ENCODE results near the gene SMLR1.

SMLR1 gene

DNA sequence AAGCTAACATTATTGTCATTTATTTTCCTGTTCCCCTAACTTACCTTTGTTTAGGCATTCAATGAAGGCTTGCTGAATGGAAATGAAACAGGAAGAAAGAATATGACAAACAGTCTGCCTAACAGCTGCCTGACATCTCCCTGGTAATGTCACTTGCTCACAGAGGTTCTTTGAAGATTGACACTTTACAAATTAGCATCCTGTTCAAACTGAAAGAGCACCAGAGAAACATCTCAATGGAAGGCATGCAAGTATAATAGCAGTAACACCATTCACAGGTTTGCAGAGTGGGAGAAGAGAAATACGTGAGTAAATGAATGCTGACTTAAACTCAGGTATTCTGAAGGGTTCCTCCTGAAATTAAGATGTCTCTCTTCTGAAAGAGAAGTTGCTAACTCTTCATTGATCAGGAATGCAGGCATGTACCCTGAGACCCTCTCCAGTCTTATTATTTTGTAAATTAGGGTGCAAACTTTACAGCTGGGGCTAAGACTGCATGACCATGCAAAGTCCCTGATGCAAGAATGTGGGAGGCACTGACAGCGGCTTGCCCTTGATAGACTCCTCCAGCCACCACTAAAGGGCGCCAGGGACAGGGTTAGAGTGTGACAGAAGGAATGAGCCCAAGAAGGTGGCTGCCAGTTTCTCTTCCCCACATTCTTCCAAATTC is 1.3 kb upstream of the SMLR1 start:
- no peak for DNase-seq

DNA sequence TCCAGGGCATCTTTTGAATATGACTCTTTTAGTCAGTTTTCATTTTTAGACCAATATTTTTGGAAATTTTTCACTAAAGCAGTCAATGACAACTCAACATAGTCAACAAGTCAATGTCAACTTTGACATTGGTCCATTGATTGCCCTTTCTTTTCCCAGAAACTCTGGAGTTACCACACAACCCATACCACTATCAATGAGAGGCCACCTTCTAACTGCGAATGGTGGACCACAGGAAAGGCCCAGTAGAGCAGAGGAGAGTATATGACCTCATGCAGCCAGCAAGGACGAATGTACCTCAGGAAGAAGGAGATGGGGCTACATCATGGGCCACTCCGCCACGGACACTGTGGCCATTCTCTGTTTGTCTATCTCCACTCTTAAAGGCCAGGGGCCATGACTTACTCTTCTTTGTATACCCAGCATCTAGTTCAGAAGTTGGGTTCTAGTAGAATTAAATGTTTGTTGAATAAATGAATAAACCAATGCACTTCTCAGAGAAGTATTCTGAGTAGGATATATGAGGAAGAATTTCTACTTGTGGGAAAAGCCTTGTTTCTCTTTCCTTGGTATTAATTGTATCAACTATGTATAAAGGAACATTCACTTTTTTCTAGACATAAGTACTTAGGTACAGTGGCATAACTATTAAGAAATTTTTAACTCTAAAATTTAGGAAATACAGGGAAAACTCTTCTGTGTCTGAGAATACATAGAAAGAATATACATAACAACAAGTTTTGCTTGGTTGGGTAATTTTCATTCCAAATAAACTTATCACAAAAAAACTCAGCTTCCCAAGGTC is 562 bp upstream of the SMLR1 start:
- no peak for DNase-seq

GRCh38 chr6:130829333-130829910 is 2.2 kb downstream of the SMLR1 start:
- DNase-seq: no peak

GRCh38 chr6:130831607-130832006 is 4.4 kb downstream of the SMLR1 start:
- no peak for DNase-seq

GRCh38 chr6:130833569-130833968 is 6.4 kb downstream of the SMLR1 start:
- no peak for DNase-seq

GRCh38 chr6:130834482-130835251 is 7.5 kb downstream of the SMLR1 start:
- no peak for DNase-seq

- no peak for DNase-seq
These were observed 8.9 kb downstream of the SMLR1 start for GRCh38 chr6:130836055-130836640.

DNA sequence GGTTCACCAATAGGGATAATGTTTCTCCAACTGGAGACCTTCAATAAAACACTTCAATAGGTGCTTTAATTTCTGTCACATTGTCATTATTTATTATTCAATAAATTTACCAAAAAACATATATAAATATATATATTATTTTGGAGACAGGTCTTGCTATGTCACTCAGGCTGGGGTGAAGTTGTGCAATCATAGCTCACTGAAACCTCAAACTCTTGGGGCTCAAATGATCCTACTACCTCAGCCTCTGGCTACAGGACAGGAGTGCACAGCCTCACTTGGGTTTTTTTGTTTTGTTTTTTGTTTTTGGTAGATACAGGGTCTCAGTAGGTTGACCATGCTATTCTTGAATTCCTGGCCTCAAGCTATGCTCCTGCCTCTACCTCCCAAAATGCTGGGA is 9.9 kb downstream of the SMLR1 start:
- DNase-seq: no peak

GRCh38 chr6:130838250-130838860 is 11.1 kb downstream of the SMLR1 start:
- DNase-seq: no peak

DNA sequence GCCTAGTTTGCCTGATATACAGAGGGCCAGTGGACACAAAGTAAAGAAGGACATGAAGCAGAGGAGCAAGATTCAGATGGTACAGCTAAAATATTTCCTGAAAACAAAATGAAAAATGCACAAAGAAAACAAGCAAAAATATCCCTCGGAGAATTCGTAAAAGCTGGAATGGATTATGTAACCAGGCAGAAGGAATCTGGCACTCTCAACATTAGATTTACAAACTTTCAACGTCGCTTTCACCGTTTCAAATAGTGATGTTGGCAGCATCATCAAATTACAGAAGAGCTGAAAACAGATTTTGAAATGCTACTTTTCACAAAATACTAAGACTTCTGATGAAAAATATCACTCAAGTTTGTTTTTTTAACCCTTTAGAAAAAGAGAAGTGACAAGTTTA is 11.7 kb downstream of the SMLR1 start:
- DNase-seq: no peak

DNA sequence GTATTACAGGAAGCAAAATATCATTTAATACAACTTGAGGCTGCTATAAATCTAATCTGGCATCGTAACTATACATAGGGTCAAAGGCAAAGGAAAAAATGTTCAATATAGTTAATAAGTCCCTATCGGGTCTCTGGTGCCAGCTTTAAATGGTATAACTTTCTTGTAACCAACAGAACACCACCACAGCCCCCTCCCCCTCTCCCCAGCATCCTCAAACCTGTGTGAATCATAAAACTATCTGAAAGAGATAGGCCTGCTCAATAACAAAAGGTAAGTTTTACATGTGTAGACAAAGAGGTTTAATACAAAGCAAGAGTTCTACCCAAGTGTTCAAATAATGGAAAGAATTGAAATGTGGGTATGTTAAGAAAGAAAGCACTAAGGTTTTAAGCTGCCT is 12.2 kb downstream of the SMLR1 start:
- no peak for DNase-seq

GRCh38 chr6:130840050-130840449 is 12.8 kb downstream of the SMLR1 start:
- DNase-seq: no peak

GRCh38 chr6:130841128-130841728 is 14.0 kb downstream of the SMLR1 start:
- no peak for DNase-seq

DNA sequence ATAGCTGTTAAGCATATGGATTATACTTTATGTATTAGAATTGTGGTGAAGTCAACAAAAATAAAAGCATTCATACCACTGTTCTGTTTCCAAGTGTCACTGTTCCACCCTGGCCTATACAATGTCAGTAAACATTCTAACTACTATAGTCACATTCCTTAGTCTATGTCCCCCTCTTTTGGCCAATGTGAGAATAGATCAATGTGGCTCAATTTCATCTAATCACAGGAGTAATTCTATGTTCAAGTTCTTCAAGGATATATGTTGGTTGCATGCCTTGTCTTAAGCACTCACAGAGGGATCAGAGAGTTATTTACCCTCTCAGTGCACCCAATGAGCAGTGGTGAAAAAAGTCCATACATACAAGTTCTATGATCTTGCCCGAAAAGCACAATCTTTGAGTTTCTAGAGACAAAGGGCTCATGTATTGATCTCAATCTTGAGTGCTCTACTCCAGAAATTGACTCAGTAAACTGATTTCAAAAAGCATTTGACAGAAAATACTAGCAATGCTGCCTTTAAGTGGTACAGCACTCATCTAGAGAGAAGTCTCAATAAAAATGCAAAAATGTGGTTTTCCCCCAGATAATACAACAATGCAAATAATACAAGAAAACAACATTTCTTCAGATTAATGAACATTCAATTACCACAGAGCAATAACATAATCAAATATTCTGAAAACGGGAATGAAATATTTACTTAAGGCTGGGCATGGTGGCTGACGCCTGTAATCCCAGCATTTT is 16.5 kb downstream of the SMLR1 start:
- DNase-seq: peak; percentile 11 to 30

GRCh38 chr6:130846501-130846900 is 19.3 kb downstream of the SMLR1 start:
- DNase-seq: no peak

DNA sequence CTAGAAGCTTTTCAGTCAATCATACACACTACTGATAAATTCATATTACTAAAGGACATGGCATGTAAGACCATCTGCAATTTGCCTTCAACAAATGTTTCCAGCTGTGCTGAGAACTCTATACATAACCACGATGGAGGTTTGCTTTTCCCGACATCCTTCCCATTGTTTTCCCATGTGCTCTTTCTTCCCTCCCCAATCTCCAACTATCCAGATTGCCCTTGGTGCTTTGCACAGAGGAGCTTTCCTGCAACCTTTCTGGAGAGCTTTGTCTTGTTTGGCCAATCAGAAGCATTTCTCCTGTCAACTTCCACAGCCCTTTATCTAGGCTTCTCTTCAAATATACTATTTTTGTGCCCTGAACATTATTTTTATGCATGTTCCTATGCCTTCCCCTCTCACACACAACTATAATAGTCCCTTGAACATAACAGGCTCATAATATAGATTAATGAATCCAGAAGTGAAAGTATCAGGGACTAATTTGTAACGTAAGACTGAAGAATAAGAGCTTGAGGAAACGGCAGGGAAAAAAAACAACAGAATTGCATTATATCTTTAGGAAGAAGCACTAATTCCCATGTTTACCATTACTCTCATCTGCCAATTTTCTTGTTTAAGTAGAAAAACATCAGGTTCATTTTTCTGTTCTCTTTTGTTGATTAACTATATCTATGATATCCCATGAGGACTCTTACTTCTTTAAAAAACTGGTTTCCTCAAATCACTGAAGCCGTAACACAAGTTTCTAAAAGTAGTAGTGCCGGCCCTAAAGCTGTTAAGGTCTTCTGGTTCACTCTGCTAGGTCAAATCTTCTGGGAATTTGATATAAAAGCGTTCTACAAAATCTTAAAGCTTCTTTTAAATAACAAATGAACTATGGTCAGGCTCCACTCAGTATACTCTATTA is 20.1 kb downstream of the SMLR1 start:
- DNase-seq: no peak

DNA sequence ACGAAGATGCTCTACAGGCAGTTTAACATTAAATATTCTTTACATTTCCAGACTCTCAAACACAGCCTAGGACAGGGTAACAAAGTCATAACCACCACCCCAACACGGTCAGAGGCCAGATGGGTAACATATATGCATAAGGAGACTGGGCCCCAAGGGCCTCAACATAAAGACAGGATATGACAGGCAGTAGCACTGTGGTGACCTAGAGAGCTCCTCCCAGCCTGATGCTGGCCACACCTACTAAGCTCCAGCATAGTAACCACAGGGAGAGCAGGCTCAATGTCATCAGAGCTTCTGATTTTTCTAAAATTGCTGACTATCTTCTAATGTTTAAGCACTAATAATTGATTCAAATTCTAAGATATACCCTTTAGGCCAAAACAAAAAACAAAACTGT is 21.7 kb downstream of the SMLR1 start:
- DNase-seq: no peak

- no peak for DNase-seq
These were observed 22.4 kb downstream of the SMLR1 start for GRCh38 chr6:130849594-130849993.

- DNase-seq: no peak
These were observed 23.8 kb downstream of the SMLR1 start for GRCh38 chr6:130851026-130851425.

DNA sequence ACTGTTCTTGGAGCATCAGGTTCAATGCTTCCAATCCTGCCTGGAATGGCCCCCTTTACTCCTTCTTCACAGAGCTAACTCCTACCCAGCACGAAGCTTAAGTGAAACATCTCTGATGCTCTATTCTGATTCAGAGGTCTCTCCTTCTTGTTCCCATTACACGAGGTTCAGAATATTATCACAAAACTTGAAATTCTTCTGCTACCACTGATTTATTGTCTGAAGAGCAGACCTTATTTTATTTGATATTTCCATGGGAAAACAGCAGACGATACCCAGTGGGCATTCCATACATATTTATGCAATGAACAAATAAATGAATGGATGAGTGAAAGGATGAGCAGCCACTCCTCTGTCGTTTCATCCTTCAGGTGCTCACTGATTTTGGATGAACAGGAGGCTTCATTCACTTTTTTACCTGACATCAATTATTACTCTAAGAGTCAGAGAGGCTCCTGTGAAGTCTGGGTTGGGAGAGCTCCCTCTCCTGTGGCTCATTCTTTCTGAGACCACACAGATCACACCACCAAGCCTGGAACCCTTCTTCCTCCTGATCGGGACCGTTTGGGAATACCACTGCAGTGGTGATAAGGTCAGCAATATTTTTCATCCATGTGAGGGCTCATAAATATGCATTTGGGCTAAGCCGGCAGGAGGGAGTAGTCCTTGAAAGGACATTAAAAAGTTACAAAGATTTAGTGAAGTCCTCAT is 25.8 kb downstream of the SMLR1 start:
- DNase-seq: no peak

Data from SHP77 (cell line).